ENCODE data around the gene LRRC58. TPM values are rescaled to one million over a fixed set of nuclear protein-coding genes. Genes with fewer than 3 reads are reported as not detected.

LRRC58 gene
- total and polyA plus RNA-seq, 2 of the 13 experiments (the other 11 are each of a cell fraction or from before 2014, with no cell fraction given) = 9.7 to 17.3 TPM

DNA sequence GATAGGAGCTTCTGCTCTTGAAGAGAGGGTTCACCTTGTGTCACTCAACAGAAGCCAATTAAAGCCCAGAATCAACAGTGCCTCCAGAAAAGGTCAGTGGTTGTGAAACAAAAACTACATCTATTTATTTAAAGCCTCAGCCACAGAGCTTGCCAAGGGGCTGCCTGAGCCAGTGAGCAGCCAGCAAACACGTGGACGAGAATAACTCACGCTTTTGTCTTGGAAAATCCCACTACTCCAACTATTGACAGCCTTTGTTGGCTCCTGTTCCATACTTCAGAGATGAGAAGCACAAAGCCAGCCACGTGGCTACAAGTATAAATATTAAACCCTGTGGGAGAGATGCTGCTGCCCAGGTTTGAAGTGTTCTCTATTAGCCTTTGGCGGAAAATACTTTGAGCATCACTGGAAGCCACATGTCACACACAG lies 74.4 kb downstream of the LRRC58 start (continued):
- TF ChIP-seq, protein P1, sequence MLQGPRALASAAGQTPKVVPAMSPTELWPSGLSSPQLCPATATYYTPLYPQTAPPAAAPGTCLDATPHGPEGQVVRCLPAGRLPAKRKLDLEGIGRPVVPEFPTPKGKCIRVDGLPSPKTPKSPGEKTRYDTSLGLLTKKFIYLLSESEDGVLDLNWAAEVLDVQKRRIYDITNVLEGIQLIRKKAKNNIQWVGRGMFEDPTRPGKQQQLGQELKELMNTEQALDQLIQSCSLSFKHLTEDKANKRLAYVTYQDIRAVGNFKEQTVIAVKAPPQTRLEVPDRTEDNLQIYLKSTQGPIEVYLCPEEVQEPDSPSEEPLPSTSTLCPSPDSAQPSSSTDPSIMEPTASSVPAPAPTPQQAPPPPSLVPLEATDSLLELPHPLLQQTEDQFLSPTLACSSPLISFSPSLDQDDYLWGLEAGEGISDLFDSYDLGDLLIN (CRISPR knock-in tag; IDR thresholded peaks at IDR 0.05; ENCODE audit: borderline replicate concordance) = no peak
- TF ChIP-seq, protein P2, sequence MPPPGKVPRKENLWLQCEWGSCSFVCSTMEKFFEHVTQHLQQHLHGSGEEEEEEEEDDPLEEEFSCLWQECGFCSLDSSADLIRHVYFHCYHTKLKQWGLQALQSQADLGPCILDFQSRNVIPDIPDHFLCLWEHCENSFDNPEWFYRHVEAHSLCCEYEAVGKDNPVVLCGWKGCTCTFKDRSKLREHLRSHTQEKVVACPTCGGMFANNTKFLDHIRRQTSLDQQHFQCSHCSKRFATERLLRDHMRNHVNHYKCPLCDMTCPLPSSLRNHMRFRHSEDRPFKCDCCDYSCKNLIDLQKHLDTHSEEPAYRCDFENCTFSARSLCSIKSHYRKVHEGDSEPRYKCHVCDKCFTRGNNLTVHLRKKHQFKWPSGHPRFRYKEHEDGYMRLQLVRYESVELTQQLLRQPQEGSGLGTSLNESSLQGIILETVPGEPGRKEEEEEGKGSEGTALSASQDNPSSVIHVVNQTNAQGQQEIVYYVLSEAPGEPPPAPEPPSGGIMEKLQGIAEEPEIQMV (CRISPR knock-in tag; IDR thresholded peaks at IDR 0.05; ENCODE audit: low read depth) = no peak
- TF ChIP-seq HMGXB4 (CRISPR knock-in tag; IDR thresholded peaks at IDR 0.05; ENCODE audit: borderline replicate concordance in 1 of 2, low read depth in 1 of 2) (no peak), ZNF496 (CRISPR knock-in tag; IDR thresholded peaks at IDR 0.05; ENCODE audit: insufficient replicate concordance) (no peak), HDAC6 (IDR thresholded peaks at IDR 0.05; ENCODE audit: low read depth, low read length) (no peak), KDM1A (CRISPR knock-in tag; IDR thresholded peaks at IDR 0.05) (0 out of 2 replicates have a peak, but pooled peaks have one; percentile 64), MED1 (CRISPR knock-in tag; IDR thresholded peaks at IDR 0.05) (peak; percentile 75), NCOA5 (CRISPR knock-in tag; IDR thresholded peaks at IDR 0.05) (no peak), NFYB (CRISPR knock-in tag; IDR thresholded peaks at IDR 0.05) (peak; percentile 54), LRRFIP1 (CRISPR knock-in tag; conservative IDR thresholded peaks at IDR 0.05) (no peak), KAT2B (IDR thresholded peaks at IDR 0.05; ENCODE audit: borderline replicate concordance, low read depth, low read length) (no peak), JARID2 (CRISPR knock-in tag; IDR thresholded peaks at IDR 0.05; ENCODE audit: insufficient replicate concordance) (no peak), PHB2 (IDR thresholded peaks at IDR 0.05; ENCODE audit: partially characterized antibody) (no peak), HNF1B (CRISPR knock-in tag; IDR thresholded peaks at IDR 0.05) (peak; percentile 39; the same call in 1 of the 2 replicates), NR2F2 (IDR thresholded peaks at IDR 0.05; ENCODE audit: borderline replicate concordance, low read depth) (peak; percentile 95), ZNF768 (CRISPR knock-in tag; IDR thresholded peaks at IDR 0.05) (no peak), BCL6 (CRISPR knock-in tag; IDR thresholded peaks at IDR 0.05) (peak; percentile 94)
- TF ChIP-seq, protein P3, sequence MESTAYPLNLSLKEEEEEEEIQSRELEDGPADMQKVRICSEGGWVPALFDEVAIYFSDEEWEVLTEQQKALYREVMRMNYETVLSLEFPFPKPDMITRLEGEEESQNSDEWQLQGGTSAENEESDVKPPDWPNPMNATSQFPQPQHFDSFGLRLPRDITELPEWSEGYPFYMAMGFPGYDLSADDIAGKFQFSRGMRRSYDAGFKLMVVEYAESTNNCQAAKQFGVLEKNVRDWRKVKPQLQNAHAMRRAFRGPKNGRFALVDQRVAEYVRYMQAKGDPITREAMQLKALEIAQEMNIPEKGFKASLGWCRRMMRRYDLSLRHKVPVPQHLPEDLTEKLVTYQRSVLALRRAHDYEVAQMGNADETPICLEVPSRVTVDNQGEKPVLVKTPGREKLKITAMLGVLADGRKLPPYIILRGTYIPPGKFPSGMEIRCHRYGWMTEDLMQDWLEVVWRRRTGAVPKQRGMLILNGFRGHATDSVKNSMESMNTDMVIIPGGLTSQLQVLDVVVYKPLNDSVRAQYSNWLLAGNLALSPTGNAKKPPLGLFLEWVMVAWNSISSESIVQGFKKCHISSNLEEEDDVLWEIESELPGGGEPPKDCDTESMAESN (CRISPR knock-in tag; conservative IDR thresholded peaks at IDR 0.05) = 0 out of 2 replicates have a peak, but pooled peaks have one; percentile 24

Data from HepG2 (cell line).